Measurements from ENCODE around the gene ZSCAN5B.
A peak's percentile ranks its signal among the peaks of the same experiment; 100 is the strongest.
"Not testable (repeated sequence)": the region's sequence is repeated elsewhere in the genome, so short reads cannot be mapped to it uniquely, and the experiment has no call there.

The ZSCAN5B gene, protein sequence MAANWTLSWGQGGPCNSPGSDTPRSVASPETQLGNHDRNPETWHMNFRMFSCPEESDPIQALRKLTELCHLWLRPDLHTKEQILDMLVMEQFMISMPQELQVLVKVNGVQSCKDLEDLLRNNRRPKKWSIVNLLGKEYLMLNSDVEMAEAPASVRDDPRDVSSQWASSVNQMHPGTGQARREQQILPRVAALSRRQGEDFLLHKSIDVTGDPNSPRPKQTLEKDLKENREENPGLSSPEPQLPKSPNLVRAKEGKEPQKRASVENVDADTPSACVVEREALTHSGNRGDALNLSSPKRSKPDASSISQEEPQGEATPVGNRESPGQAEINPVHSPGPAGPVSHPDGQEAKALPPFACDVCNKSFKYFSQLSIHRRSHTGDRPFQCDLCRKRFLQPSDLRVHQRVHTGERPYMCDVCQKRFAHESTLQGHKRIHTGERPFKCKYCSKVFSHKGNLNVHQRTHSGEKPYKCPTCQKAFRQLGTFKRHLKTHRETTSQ

GRCh38 chr19:56197646-56198045, at the start of gene ZSCAN5B:
Gene ZSCAN5B, minus strand, starts transcription at chr19:56197783. Its CDS starts 4,731 bp downstream, at chr19:56193052.
- not testable (repeated sequence) for DNase-seq (ENCODE audit: low spot score)

DNA sequence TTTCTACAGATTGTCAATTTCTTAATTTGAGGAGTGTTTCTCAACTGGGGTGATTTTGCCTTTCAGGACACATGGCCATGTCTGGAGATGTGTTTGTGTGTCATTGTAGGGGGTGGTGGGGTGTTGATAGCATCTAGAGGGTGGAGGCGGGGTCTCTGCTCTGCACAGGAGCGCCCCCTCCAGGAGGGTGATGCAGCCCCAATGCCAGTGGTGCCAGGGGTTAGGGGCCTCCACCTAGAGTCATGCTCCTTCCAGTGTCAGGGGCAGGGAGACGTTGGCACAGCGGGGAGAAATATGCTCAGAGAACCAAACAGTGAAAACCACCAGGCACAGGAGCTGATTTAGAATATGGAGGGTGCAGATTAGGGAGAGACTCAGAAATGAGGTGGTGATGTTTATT, 48.2 kb upstream of the ZSCAN5B start:
- not testable (repeated sequence) for DNase-seq (ENCODE audit: low spot score)

- no peak for DNase-seq (ENCODE audit: low spot score)
Measured at GRCh38 chr19:56245121-56245740, 47.6 kb upstream of the ZSCAN5B start.

GRCh38 chr19:56223481-56223880, 25.9 kb upstream of the ZSCAN5B start:
- no peak for DNase-seq (ENCODE audit: low spot score)

DNA sequence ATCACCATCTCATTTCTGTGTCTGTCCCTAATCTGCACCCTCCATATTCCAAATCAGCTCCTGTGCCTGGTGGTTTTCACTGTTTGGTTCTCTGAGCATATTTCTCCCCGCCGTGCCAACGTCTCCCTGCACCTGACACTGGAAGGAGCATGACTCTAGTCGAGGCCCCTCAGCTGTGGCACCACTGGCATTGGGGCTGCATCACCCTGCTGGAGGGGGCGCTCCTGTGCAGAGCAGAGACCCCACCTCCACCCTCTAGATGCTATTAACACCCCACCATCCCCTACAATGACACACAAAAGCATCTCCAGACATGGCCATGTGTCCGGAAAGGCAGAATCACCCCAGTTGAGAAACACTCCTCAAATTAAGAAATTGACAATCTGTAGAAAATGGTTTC, 25.3 kb upstream of the ZSCAN5B start:
- no peak for DNase-seq (ENCODE audit: low spot score)

GRCh38 chr19:56221851-56222250, 24.3 kb upstream of the ZSCAN5B start:
- DNase-seq (ENCODE audit: low spot score) = no peak

DNA sequence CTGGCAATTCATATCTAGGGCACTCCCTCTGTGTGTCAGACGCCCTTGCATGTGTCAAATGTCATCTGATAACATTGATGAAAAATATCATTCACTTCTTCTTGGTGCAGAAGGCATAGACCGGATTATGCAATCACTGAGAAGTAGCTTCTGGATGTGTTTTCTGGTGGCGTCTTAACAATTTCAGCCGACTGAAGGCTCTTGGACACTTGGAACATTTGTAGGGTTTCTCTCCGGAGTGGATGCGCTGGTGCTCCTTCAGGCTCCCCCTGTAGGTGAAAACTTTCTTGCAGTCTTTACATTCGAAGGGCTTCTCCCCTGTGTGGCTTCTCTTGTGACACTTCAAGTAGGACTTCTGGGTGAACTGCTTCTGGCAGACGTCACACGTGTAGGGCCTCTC, 23.9 kb upstream of the ZSCAN5B start:
- peak; percentile 16 for DNase-seq (ENCODE audit: low spot score)

DNA sequence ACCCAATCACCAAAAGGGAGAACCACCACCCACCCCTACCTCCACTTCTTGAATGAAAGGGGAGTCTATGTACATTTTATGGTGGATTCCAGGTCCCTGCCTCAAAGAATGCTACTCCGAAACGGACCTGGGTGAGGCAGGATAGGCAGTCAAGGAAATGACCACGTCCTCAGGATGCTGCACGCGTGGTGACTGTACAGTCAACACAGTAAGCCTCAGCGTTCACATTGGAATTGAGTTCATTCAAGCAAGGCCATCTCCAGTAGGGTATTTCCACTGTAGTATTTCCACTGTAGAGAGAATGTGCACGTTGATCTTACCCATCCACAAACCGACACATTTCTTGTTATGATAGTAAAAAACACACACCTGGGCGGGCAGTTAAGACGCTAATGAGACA, 21.4 kb upstream of the ZSCAN5B start:
- no peak for DNase-seq (ENCODE audit: low spot score)

- DNase-seq (ENCODE audit: low spot score) = no peak
Measured at GRCh38 chr19:56217039-56217949, 19.7 kb upstream of the ZSCAN5B start.

GRCh38 chr19:56211718-56212117, 14.1 kb upstream of the ZSCAN5B start:
- no peak for DNase-seq (ENCODE audit: low spot score)

- not testable (repeated sequence) for DNase-seq (ENCODE audit: low spot score)
Measured at GRCh38 chr19:56210036-56210435, 12.5 kb upstream of the ZSCAN5B start.

GRCh38 chr19:56209091-56209490, 11.5 kb upstream of the ZSCAN5B start:
- no peak for DNase-seq (ENCODE audit: low spot score)

- not testable (repeated sequence) for DNase-seq (ENCODE audit: low spot score)
Measured at GRCh38 chr19:56207581-56207980, 10.0 kb upstream of the ZSCAN5B start.

DNA sequence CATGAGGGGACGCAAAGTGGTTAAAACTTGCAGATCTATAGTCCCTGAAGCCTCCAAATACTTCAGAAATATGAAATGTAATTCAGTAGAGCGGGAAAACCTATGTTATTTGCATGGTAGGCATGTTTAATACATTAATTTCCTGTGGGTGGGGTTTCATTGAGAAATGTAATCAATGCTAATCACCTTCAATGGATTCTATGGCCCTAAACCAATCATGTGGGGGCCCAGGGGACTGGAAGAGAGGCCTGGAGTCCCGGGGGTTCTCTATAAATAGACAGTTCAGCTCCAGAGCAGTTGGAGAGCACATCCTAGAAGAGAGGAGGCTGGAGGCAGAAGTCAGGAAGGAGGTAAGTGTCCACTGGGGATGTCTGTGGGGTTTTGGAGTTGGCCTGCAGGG, 4.4 kb upstream of the ZSCAN5B start, which contains the start of gene ZSCAN5C:
TSS of gene ZSCAN5C (plus strand) at position 301 of the 400 bp plus-strand sequence. CDS start 3,641 bp downstream, outside the sequence.
- DNase-seq (ENCODE audit: low spot score) = no peak

DNA sequence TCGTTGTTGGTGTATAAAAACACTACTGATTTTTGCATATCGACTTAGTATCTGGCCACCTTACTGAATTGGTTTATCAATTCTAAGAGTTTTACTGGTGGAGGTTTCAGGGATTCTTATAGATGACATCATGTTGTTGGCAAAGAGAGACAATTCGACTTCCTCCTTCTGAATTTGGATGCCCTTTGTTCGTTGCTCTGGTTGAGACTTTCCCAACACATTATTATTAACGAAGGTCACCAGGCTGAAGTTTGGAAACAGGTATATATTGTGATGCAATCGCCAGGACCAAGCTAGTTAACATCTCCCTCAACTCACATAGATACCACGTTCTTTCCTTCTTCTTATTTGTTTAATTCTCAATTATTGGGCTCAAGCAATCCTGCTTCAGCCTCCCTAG, 2.1 kb upstream of the ZSCAN5B start:
- no peak for DNase-seq (ENCODE audit: low spot score)

- DNase-seq (ENCODE audit: low spot score) = no peak
Measured at GRCh38 chr19:56193981-56194640, 3.5 kb downstream of the ZSCAN5B start.

DNA sequence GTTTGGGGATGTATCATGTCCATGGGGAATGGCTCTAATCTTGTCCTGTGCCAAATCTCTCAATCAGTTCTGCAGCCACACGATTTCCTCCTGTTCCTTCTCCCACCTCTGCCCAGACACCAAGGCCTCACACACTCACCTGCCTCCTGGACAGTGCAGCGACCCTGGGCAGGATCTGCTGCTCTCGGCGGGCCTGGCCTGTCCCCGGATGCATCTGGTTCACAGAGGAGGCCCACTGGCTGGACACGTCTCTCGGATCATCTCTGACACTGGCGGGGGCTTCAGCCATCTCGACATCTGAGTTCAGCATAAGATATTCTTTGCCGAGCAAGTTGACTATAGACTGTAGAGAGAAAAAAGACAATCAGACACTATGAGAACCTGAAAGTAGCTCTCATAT, 5.9 kb downstream of the ZSCAN5B start:
- DNase-seq (ENCODE audit: low spot score) = no peak

GRCh38 chr19:56191115-56191514, 6.5 kb downstream of the ZSCAN5B start:
- DNase-seq (ENCODE audit: low spot score) = no peak

GRCh38 chr19:56189785-56190184, 7.8 kb downstream of the ZSCAN5B start:
- no peak for DNase-seq (ENCODE audit: low spot score)

- no peak for DNase-seq (ENCODE audit: low spot score)
Measured at GRCh38 chr19:56177564-56178243, 19.9 kb downstream of the ZSCAN5B start.

DNA sequence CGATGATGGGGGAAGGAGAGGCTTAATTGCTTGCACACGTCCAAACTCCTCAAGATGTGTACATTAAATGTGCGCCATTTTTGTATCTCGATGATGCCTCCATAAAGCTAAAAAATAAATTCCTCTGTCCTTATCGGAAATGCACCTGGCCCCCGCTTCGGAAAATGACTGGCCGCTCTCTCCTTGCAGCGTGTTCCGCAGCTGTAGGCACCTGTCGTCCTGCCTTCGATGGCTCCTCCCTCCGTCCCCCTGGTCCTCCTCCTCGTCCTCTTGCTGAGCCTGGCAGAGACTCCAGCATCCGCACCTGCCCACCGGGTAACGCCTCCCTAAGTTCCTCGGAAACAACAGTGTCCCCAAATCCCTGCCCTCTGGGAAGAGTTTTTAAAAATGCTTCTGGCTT, 20.7 kb downstream of the ZSCAN5B start:
- DNase-seq (ENCODE audit: low spot score) = no peak

All from cerebellar cortex (tissue), 1 donor.